K562 (cell line): Measurements from ENCODE around the gene PTPRM.

Experiments used
- CTCF ChIP-seq, 3 experiments: IDR thresholded peaks in 2 of 3; conservative IDR thresholded peaks in 1 of 3; 2 replicates each; pipeline ENCODE4 v1.5.1; 2011 to 2012; ENCODE audit warnings: low read length in 3 of 3, mild to moderate bottlenecking in 3 of 3, control low read depth in 2 of 3, improper control_type of control experiment in 1 of 3, inconsistent platforms in 1 of 3, low read depth in 1 of 3, mixed read lengths in 1 of 3, moderate library complexity in 1 of 3; ENCODE audit not compliant: insufficient read depth in 2 of 3
- MAFK ChIP-seq: IDR thresholded peaks from 2 replicates; pipeline ENCODE4 v1.6.1; 2011; ENCODE audit warnings: low read length, improper control_type of control experiment
- MTA3 ChIP-seq: fragments of 450-650 bp; formaldehyde crosslinking; IDR thresholded peaks from 2 replicates; pipeline ENCODE4 v1.6.1; 2017; ENCODE audit warnings: mild to moderate bottlenecking, borderline replicate concordance
- NFXL1 ChIP-seq: fragments of 450-650 bp; formaldehyde crosslinking; IDR thresholded peaks from 2 replicates; pipeline ENCODE4 v1.4.0; 2021; ENCODE audit warnings: mild to moderate bottlenecking
- RFX1 ChIP-seq: fragments of 450-650 bp; IDR thresholded peaks from 2 replicates; pipeline ENCODE4 v1.6.1; 2016; ENCODE audit warnings: mild to moderate bottlenecking, moderate library complexity
- ZNF175 ChIP-seq: fragments of 200-800 bp; sonication (Bioruptor generic); IDR thresholded peaks from 2 replicates; pipeline ENCODE4 v1.6.1; 2016; ENCODE audit warnings: low read depth, mild to moderate bottlenecking, missing genetic modification characterization, missing compliant biosample characterization
- ZSCAN32 ChIP-seq: fragments of 450-650 bp; formaldehyde crosslinking; IDR thresholded peaks from 2 replicates; pipeline ENCODE4 v1.4.0; 2020; ENCODE audit warnings: mild to moderate bottlenecking, moderate library complexity
- TF ChIP-seq, protein P1 (sequence below): sonication (generic); formaldehyde crosslinking; IDR thresholded peaks from 2 replicates; pipeline ENCODE4 v1.8.1; 2023; ENCODE audit warnings: mild to moderate bottlenecking, missing genetic modification reagents
- TF ChIP-seq, protein P2 (sequence below): sonication (generic); formaldehyde crosslinking; IDR thresholded peaks from 2 replicates; pipeline ENCODE4 v1.9.0; 2022; ENCODE audit warnings: mild to moderate bottlenecking, missing genetic modification reagents
- TF ChIP-seq, protein P3 (sequence below): sonication (generic); formaldehyde crosslinking; IDR thresholded peaks from 2 replicates; pipeline ENCODE4 v1.4.0; 2020; ENCODE audit warnings: mild to moderate bottlenecking, missing genetic modification reagents

DNA sequence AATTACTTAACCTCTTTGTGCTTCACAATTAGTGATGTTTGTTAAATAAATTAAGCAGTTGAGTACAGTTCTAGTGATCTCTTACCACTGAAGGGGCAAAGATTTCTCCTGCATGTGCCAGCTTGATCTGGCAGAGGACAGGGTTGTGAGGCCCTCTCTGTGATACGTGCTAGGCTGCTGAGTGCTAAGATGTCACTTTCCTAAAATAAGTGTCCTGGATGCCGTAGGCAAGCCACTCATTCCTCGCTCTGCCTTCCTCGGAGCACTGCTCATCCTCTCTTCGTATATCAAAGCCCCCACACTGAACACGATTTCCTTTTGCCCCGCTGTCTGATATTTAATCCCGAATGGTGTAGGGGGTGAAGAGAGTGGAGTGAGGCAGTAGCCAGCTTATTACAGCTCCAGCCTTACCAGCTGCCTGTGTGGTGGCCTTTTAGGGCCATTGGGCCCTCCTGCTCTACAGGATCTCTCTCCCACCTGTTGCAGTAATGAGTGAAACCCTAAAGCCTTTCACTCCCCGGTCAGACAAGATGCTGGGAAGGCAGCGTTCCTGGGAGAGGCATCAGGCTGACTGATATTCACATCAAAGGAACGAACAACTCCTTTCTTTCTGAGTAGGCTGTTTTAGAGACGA is 40.5 kb downstream of the PTPRM start:
- TF ChIP-seq ZSCAN32 (no peak), CTCF (IDR thresholded peaks at IDR 0.05 in 2 of 3, conservative IDR thresholded peaks at IDR 0.05 in 1 of 3; ENCODE audit: insufficient read depth in 2 of 3, low read depth in 1 of 3, low read length in 3 of 3) (no peak), MTA3 (no peak), MAFK (no peak), NFXL1 (CRISPR knock-in tag) (no peak), RFX1 (no peak), ZNF175 (no peak)
- TF ChIP-seq, protein P1, sequence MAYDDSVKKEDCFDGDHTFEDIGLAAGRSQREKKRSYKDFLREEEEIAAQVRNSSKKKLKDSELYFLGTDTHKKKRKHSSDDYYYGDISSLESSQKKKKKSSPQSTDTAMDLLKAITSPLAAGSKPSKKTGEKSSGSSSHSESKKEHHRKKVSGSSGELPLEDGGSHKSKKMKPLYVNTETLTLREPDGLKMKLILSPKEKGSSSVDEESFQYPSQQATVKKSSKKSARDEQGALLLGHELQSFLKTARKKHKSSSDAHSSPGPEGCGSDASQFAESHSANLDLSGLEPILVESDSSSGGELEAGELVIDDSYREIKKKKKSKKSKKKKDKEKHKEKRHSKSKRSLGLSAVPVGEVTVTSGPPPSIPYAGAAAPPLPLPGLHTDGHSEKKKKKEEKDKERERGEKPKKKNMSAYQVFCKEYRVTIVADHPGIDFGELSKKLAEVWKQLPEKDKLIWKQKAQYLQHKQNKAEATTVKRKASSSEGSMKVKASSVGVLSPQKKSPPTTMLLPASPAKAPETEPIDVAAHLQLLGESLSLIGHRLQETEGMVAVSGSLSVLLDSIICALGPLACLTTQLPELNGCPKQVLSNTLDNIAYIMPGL (CRISPR knock-in tag) = no peak
- TF ChIP-seq, protein P2, sequence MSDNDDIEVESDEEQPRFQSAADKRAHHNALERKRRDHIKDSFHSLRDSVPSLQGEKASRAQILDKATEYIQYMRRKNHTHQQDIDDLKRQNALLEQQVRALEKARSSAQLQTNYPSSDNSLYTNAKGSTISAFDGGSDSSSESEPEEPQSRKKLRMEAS (CRISPR knock-in tag) = no peak
- TF ChIP-seq, protein P3, sequence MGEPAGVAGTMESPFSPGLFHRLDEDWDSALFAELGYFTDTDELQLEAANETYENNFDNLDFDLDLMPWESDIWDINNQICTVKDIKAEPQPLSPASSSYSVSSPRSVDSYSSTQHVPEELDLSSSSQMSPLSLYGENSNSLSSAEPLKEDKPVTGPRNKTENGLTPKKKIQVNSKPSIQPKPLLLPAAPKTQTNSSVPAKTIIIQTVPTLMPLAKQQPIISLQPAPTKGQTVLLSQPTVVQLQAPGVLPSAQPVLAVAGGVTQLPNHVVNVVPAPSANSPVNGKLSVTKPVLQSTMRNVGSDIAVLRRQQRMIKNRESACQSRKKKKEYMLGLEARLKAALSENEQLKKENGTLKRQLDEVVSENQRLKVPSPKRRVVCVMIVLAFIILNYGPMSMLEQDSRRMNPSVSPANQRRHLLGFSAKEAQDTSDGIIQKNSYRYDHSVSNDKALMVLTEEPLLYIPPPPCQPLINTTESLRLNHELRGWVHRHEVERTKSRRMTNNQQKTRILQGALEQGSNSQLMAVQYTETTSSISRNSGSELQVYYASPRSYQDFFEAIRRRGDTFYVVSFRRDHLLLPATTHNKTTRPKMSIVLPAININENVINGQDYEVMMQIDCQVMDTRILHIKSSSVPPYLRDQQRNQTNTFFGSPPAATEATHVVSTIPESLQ (CRISPR knock-in tag) = no peak
